Measurements from ENCODE around the gene VMAC.

DNA sequence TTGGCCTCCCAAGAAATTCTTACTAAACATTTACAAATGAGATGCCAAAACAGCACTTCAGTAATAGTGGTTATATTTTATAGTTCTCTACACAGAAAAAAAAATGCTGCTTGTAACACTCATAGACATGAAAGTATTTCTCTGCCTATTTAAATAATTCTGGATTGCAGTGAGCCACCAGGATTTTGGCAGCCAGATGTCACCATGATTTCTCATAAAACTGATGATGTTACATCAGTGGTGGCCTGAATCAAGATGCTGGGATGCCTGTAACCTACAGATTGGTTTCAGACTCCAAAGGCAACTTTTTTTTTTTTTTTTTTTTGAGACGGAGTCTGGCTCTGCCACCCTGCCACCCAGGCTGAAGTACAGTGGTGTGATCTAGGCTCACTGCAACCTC is 6.7 kb downstream of the VMAC start:
- TF ChIP-seq EZH2 (IDR thresholded peaks at IDR 0.05) (no peak), CTCF (IDR thresholded peaks at IDR 0.05) (no peak)

Data from neural progenitor cell (in vitro differentiated cells).